HG03097 (cell line): ENCODE measurements around the gene MYPN.

Experiments used
- ATAC-seq: cut with Tn5 transposase; IDR thresholded peaks from one replicate; pipeline ENCODE4 v1.9.1; 2021; ENCODE audit not compliant: unreplicated experiment, low FRiP score

The MYPN gene

GRCh38 chr10:68092512-68092911, 16.8 kb upstream of the MYPN start:
- no peak for ATAC-seq

DNA sequence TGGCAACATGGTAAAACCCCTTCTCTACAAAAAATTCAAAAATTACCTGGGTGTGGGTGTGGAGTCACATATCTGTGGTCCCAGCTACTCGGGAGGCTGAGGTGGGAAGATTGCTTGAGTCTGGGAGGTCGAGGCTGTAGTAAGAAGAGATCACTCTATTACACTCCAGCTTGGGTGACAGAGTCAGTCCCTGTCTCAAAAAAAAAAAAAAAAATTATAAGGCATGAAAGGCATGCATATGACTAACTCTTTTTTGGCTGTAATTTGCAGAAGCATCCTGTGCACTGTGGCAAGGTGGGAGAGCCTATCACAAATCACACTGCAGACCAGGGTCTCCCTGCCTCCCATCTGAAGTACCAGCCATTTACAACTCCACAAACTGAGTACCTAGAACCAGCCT, 14.1 kb upstream of the MYPN start:
- no peak for ATAC-seq

- no peak for ATAC-seq
Observed at GRCh38 chr10:68096913-68097516, 12.3 kb upstream of the MYPN start.

DNA sequence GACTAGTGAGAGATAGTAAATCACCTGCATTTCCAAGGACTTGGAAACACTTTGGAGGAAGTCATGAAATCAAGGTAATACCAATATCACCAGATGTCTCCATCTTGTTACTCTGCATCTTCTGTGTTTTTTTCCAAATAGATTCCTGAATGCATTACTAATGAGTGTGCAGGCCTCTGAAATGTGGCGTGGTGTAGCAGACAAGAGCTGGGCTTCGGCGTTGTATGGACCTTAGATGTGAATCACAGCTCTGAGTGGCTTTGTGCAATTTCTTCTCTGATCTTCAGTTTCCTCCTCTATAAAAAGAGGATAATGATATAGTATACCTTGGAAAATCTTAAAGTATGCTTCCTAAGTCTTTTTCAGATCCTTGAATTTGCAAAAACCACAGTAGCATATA, 9.6 kb upstream of the MYPN start:
- no peak for ATAC-seq

GRCh38 chr10:68101066-68101465, 8.2 kb upstream of the MYPN start:
- ATAC-seq: no peak

DNA sequence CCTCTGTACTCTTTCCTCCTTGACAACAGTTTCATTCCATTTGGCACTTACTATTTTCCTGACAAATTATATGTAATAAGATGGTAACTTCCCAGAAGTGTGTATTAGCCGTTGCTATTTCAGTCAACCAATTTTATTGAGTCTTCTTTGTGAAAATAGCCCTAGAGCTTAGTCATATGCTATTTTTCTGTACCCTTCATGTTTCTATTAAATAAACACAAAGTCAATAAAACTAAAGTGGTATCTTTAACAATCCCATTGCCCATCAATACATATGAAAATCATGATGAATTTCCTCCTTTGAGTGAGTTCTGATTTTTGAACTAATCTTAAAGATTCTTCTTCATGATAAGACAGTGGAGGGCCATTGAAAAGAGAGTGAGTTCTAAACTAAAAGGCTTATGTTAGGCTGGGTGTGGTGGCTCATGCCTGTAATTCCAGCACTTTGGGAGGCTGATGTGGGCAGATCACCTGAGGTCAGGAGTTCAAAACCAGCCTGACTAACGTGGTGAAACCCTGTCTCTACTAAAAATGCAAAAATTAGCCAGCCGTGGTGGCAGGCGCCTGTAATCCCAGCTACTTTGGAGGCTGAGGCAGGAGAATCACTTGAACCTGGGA, 5.9 kb upstream of the MYPN start:
- no peak for ATAC-seq

DNA sequence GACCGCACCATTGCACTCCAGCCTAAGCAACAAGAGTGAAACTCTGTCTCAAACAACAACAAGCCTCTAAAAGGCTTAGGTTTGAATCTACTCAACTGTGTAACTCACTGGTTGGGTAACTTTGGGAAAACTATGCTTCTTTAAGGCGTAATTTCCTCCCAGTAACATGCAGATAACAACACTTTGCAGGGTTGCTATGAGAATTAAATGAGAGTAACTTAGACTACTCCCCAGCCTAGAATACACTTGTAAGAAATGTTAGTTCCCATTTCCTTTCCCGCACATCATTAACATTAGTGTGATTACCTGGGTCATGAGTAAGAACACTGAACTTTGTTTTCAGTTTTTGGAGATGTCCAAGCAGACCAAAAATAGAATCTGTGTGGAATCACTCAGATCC, 5.4 kb upstream of the MYPN start:
- no peak for ATAC-seq

DNA sequence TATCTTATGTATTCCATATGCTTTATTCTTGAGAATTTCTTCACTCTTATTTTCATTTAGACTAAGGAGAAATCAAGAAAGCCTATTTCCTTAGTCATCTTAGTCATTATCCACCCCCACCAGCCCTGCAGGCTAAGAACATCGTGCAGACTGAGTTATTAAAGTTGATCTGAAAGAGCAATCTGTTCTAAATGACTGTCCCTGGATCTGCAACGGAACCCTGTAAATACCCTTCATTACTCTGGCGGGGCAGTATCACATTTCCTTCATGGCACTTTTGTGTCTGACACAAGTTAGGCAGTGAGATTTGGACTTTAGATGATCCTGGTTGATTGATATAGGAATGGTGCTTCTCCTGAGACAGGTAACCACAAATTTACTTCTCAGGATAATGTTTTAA, 3.5 kb upstream of the MYPN start:
- ATAC-seq: no peak

GRCh38 chr10:68106656-68107055, 2.6 kb upstream of the MYPN start:
- no peak for ATAC-seq

GRCh38 chr10:68107651-68108050, 1.6 kb upstream of the MYPN start:
- ATAC-seq: no peak

DNA sequence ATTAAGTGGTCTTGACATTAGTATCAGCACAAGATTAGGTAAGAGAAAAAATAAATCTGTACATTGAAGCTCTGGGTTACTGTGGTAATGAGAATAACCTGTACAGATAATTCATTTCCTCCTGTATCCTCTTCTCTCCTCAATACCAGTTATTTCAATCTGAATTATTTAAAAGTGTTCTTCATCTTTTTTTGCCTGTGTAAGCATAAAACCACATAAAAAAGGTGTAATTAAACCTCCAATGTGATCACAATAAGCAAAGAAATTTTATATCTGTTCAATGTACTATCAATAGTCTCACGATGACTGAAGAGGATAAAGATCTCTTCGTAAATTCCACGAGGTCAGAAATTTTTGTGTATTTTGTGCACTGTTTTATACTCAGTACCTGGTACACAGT, 1.2 kb upstream of the MYPN start:
- no peak for ATAC-seq

GRCh38 chr10:68108653-68109052, 635 bp upstream of the MYPN start:
- no peak for ATAC-seq

- ATAC-seq: no peak
Observed at GRCh38 chr10:68110027-68110426, 739 bp downstream of the MYPN start.

- ATAC-seq: no peak
Observed at GRCh38 chr10:68111584-68111983, 2.3 kb downstream of the MYPN start.

GRCh38 chr10:68112837-68113236, 3.5 kb downstream of the MYPN start:
- no peak for ATAC-seq

DNA sequence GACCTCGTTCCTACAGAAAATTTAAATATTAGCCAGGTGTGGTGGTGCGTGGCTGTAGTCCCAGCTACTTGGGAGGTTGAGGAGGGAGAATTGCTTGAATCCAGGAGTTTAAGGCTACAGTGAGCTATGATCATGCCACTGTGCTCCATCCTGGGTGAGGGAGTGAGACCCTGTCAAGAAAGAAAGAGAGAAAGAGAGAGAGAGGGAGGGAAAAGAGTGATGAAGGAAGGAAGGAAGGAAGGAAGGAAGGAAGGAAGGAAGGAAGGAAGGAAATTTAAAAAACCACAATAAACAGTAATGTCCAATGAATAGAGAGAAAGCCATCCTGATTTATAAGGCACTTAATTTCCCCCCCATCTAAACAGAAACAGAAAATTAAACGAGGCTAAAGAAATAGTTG, 9.4 kb downstream of the MYPN start:
- no peak for ATAC-seq

- no peak for ATAC-seq
Observed at GRCh38 chr10:68121020-68121743, 11.9 kb downstream of the MYPN start.

GRCh38 chr10:68121852-68122251, 12.6 kb downstream of the MYPN start:
- ATAC-seq: no peak

DNA sequence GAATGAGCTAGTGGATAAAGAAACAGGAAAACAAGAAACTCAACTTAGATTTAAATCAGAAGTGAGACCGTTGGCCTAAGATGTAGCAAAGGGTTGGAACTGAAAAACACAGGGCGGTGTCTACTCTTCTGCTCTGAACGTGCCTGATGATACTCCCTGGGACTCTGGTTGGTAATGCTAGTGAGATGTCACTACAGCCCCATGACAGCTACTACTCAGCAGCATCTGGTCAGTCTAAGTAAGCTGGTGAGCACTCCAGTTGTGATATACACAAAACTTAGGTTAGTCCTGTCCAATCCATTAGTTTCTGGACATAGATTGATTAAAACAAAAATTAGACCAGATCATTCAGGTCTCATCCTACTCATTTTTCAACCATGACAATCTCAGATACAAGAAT, 15.4 kb downstream of the MYPN start:
- no peak for ATAC-seq

DNA sequence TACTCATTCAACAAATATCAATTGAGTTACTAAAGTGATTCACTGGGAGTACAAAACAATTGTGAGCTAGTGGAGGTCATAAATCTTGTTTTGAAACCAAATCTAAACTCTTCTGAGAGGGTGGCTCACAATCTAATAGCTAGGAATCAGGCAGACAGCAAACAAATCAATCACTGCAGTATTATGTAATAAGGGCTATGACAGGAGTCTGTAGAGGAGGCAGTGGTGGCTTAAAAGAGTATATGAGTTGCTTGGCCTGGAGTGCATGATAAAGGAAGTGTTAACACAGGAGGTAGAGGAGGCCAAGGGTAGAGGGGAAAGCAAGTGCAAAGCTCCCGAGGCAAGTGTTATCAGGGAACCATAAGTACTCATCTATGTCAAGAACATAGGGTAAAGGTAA, 16.5 kb downstream of the MYPN start:
- ATAC-seq: no peak

DNA sequence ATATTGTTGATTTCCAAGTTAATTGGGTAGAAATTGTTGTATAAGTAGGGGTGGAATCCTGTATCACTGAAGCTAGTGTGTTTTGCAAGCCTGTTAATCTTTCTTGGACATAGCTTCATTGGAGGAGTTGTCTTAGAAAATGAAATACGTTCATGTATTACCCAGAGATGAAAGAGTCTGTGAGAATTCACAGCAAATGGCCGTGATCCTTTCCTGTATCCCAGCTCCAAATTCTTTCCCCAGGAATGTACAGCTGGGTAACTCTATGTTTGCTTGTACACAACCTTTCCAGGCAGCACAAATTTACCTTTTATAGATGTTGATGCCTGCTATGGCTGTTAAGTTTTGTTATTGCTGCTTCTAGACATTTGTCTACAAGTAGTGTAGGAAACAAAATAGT, 18.7 kb downstream of the MYPN start:
- ATAC-seq: no peak

DNA sequence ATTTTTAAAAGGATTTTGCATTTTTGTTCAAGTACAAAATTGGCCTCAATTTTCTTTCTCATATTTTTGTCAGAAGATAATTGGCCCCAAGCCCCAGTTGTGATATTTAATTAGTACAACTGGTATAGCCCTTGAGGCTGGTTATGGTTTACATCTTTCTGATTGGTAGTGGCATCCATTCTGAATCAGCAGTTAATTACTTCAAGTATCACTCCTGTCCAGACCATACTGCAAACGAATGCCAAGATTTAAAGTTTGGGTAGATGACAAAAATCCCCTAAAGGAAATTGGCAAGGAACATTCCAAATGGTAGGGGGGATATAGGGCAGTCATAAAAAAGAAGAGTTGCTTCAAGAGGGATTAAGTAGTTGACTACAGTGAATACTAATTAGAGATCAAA, 23.1 kb downstream of the MYPN start:
- ATAC-seq: no peak
